NCI-H69 (cell line): Measurements from ENCODE around the gene SLC5A12.
"Not testable (repeated sequence)": the region's sequence is repeated elsewhere in the genome, so short reads cannot be mapped to it uniquely, and the experiment has no call there.

Experiments used
- DNase-seq: peaks from one replicate; lab custom pipeline; 2025; lab: John Stamatoyannopoulos, UW

Gene SLC5A12

GRCh38 chr11:26651916-26652315 lies 69.9 kb downstream of the SLC5A12 start:
- no peak for DNase-seq

GRCh38 chr11:26649884-26650283 lies 72.0 kb downstream of the SLC5A12 start:
- peak; percentile 89 for DNase-seq

- DNase-seq: not testable (repeated sequence)
These were observed 78.5 kb downstream of the SLC5A12 start for GRCh38 chr11:26643314-26643713.

GRCh38 chr11:26632691-26633159 lies 89.1 kb downstream of the SLC5A12 start:
- DNase-seq: no peak

GRCh38 chr11:26626346-26626745 lies 95.5 kb downstream of the SLC5A12 start:
- DNase-seq: no peak

GRCh38 chr11:26623076-26623659 lies 98.7 kb downstream of the SLC5A12 start:
- peak; percentile 27 for DNase-seq

GRCh38 chr11:26622181-26622580 lies 99.7 kb downstream of the SLC5A12 start:
- peak; percentile 77 for DNase-seq

GRCh38 chr11:26621132-26621531 lies 100.7 kb downstream of the SLC5A12 start:
- peak; percentile 36 for DNase-seq

- DNase-seq: peak; percentile 87
These were observed 101.4 kb downstream of the SLC5A12 start for GRCh38 chr11:26620282-26621045.

- peak; percentile 62 for DNase-seq
These were observed 103.4 kb downstream of the SLC5A12 start for GRCh38 chr11:26618441-26618840.
